ENCODE results near the gene N4BP3. TPM values are rescaled to one million over a fixed set of nuclear protein-coding genes. Genes with fewer than 3 reads are reported as not detected.

N4BP3 gene
- total RNA-seq, 1 experiment from 2014 or later: 46.2 TPM

DNA sequence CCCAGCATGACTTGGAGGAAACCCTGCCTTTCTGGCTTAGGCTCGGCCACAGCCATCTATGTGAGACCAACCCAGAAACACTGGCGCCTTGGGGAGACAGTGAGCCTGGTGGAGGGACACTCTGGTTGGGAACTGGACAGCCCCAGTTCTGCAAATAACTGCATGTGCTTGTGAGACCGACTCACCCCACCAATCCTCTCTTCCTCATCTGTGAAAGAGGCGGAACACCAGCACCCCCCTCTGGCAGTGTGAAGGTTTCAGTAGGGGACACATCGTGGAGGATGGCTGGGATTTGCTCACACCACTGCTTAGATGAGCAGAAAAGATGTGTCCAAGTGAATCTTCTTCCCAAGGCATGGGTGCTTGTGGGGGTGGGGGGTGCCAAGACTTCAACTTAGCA lies 43.4 kb upstream of the N4BP3 start:
- TF ChIP-seq, protein P1, sequence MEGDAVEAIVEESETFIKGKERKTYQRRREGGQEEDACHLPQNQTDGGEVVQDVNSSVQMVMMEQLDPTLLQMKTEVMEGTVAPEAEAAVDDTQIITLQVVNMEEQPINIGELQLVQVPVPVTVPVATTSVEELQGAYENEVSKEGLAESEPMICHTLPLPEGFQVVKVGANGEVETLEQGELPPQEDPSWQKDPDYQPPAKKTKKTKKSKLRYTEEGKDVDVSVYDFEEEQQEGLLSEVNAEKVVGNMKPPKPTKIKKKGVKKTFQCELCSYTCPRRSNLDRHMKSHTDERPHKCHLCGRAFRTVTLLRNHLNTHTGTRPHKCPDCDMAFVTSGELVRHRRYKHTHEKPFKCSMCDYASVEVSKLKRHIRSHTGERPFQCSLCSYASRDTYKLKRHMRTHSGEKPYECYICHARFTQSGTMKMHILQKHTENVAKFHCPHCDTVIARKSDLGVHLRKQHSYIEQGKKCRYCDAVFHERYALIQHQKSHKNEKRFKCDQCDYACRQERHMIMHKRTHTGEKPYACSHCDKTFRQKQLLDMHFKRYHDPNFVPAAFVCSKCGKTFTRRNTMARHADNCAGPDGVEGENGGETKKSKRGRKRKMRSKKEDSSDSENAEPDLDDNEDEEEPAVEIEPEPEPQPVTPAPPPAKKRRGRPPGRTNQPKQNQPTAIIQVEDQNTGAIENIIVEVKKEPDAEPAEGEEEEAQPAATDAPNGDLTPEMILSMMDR (IDR thresholded peaks at IDR 0.05): 0 out of 2 replicates have a peak, but pooled peaks have one; percentile 30
- TF ChIP-seq, protein P2, sequence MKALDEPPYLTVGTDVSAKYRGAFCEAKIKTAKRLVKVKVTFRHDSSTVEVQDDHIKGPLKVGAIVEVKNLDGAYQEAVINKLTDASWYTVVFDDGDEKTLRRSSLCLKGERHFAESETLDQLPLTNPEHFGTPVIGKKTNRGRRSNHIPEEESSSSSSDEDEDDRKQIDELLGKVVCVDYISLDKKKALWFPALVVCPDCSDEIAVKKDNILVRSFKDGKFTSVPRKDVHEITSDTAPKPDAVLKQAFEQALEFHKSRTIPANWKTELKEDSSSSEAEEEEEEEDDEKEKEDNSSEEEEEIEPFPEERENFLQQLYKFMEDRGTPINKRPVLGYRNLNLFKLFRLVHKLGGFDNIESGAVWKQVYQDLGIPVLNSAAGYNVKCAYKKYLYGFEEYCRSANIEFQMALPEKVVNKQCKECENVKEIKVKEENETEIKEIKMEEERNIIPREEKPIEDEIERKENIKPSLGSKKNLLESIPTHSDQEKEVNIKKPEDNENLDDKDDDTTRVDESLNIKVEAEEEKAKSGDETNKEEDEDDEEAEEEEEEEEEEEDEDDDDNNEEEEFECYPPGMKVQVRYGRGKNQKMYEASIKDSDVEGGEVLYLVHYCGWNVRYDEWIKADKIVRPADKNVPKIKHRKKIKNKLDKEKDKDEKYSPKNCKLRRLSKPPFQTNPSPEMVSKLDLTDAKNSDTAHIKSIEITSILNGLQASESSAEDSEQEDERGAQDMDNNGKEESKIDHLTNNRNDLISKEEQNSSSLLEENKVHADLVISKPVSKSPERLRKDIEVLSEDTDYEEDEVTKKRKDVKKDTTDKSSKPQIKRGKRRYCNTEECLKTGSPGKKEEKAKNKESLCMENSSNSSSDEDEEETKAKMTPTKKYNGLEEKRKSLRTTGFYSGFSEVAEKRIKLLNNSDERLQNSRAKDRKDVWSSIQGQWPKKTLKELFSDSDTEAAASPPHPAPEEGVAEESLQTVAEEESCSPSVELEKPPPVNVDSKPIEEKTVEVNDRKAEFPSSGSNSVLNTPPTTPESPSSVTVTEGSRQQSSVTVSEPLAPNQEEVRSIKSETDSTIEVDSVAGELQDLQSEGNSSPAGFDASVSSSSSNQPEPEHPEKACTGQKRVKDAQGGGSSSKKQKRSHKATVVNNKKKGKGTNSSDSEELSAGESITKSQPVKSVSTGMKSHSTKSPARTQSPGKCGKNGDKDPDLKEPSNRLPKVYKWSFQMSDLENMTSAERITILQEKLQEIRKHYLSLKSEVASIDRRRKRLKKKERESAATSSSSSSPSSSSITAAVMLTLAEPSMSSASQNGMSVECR (CRISPR knock-in tag; IDR thresholded peaks at IDR 0.05; ENCODE audit: borderline replicate concordance): no peak
- TF ChIP-seq, protein P3, sequence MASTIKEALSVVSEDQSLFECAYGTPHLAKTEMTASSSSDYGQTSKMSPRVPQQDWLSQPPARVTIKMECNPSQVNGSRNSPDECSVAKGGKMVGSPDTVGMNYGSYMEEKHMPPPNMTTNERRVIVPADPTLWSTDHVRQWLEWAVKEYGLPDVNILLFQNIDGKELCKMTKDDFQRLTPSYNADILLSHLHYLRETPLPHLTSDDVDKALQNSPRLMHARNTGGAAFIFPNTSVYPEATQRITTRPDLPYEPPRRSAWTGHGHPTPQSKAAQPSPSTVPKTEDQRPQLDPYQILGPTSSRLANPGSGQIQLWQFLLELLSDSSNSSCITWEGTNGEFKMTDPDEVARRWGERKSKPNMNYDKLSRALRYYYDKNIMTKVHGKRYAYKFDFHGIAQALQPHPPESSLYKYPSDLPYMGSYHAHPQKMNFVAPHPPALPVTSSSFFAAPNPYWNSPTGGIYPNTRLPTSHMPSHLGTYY (CRISPR knock-in tag; IDR thresholded peaks at IDR 0.05): no peak
- no peak overlapping the region for H3K4me3 Mint-ChIP-seq
- peaks cover 6% of the 10 kb centered on the region for H3K27me3 Mint-ChIP-seq (ENCODE audit: low read depth)
- H3K36me3 Mint-ChIP-seq: no peaks in the 10 kb centered on the region
- H3K4me1 Mint-ChIP-seq: peaks cover 4% of the 10 kb centered on the region; the same call in 1 of the 2 replicates
- ChIA-PET POLR2A (no interaction called here), CTCF (interaction anchor here (1.0 kb wide), 1 partner anchor 88 kb away, joined by 3 read pairs; no protein-coding TSS in a partner anchor)
- DNase-seq (ENCODE audit: low spot score) (peak; percentile 81), ATAC-seq (peak; percentile 91)
- no peaks in the 10 kb centered on the region for H3K9me3 Mint-ChIP-seq
- H3K27ac Mint-ChIP-seq: no peak overlapping the region

DNA sequence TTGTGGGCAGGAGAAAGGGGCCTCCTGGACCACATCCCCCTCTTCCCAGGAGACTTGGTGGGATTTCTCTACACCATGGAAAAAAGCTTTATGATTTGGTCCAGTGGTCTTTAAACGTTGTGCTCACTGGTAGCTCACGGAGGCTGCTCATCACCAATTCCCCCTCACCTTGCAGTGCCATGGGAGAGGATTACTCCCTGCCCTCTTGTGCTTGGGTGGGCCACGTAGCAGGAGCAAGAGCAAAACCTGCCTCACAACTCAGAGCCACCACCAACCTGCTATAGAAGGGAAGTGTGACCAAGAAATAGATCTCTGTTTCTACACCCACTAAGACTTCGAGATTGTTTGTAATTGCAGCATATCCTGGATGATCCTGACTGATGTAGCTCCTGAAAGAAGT lies 42.2 kb upstream of the N4BP3 start:
- Mint-ChIP-seq H3K9me3 (no peaks in the 10 kb centered on the region), H3K4me1 (peaks cover 4% of the 10 kb centered on the region; the same call in 1 of the 2 replicates), H3K36me3 (no peaks in the 10 kb centered on the region), H3K27ac (no peak overlapping the region), H3K27me3 (ENCODE audit: low read depth) (peaks cover 15% of the 10 kb centered on the region), H3K4me3 (no peak overlapping the region)
- DNase-seq (ENCODE audit: low spot score) (no peak), ATAC-seq (no peak)
- CTCF ChIA-PET: interaction anchor here (0.6 to 1.2 kb wide), 2 partner anchors 86 to 464 kb away, joined by 3 to 4 read pairs; no protein-coding TSS in a partner anchor
- TF ChIP-seq, protein P4, sequence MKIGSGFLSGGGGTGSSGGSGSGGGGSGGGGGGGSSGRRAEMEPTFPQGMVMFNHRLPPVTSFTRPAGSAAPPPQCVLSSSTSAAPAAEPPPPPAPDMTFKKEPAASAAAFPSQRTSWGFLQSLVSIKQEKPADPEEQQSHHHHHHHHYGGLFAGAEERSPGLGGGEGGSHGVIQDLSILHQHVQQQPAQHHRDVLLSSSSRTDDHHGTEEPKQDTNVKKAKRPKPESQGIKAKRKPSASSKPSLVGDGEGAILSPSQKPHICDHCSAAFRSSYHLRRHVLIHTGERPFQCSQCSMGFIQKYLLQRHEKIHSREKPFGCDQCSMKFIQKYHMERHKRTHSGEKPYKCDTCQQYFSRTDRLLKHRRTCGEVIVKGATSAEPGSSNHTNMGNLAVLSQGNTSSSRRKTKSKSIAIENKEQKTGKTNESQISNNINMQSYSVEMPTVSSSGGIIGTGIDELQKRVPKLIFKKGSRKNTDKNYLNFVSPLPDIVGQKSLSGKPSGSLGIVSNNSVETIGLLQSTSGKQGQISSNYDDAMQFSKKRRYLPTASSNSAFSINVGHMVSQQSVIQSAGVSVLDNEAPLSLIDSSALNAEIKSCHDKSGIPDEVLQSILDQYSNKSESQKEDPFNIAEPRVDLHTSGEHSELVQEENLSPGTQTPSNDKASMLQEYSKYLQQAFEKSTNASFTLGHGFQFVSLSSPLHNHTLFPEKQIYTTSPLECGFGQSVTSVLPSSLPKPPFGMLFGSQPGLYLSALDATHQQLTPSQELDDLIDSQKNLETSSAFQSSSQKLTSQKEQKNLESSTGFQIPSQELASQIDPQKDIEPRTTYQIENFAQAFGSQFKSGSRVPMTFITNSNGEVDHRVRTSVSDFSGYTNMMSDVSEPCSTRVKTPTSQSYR (CRISPR knock-in tag; IDR thresholded peaks at IDR 0.05): no peak
- TF ChIP-seq, protein P5, sequence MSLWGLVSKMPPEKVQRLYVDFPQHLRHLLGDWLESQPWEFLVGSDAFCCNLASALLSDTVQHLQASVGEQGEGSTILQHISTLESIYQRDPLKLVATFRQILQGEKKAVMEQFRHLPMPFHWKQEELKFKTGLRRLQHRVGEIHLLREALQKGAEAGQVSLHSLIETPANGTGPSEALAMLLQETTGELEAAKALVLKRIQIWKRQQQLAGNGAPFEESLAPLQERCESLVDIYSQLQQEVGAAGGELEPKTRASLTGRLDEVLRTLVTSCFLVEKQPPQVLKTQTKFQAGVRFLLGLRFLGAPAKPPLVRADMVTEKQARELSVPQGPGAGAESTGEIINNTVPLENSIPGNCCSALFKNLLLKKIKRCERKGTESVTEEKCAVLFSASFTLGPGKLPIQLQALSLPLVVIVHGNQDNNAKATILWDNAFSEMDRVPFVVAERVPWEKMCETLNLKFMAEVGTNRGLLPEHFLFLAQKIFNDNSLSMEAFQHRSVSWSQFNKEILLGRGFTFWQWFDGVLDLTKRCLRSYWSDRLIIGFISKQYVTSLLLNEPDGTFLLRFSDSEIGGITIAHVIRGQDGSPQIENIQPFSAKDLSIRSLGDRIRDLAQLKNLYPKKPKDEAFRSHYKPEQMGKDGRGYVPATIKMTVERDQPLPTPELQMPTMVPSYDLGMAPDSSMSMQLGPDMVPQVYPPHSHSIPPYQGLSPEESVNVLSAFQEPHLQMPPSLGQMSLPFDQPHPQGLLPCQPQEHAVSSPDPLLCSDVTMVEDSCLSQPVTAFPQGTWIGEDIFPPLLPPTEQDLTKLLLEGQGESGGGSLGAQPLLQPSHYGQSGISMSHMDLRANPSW (CRISPR knock-in tag; conservative IDR thresholded peaks at IDR 0.05; ENCODE audit: low read depth): no peak
- POLR2A ChIA-PET: no interaction called here

DNA sequence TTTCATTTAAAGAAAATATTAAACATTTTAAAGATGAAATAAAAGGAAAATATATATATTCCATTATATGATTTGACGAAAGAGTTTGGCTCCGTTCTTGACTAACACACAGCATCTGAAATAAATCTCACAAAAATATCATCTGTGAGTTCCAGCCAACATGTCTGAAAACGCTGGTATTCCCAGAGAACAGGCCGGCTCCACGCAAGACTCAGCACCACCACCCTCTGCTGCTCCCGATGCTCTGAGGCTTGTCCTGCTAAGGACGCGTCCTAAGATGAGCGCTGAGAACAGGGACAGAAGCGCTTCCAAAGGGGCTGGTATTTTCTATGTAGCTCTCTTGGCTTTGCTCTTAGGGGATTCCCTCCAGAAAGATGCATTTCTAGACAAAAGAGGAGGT lies 40.6 kb upstream of the N4BP3 start:
- DNase-seq (ENCODE audit: low spot score): no peak
- Mint-ChIP-seq H3K9me3 (no peaks in the 10 kb centered on the region), H3K27me3 (ENCODE audit: low read depth) (peaks cover 15% of the 10 kb centered on the region), H3K36me3 (no peaks in the 10 kb centered on the region), H3K27ac (no peak overlapping the region), H3K4me1 (peaks cover 11% of the 10 kb centered on the region), H3K4me3 (no peak overlapping the region)
- no peak for ATAC-seq
- ChIA-PET POLR2A (no interaction called here), CTCF (interaction anchor here (1.3 kb wide), 1 partner anchor 73 kb away, joined by 6 read pairs; no protein-coding TSS in a partner anchor)
- no peak for TF ChIP-seq MYBL2 (CRISPR knock-in tag; IDR thresholded peaks at IDR 0.05)
- no peak for TF ChIP-seq ZNF138 (CRISPR knock-in tag; conservative IDR thresholded peaks at IDR 0.05)
- no peak for TF ChIP-seq SOX15 (CRISPR knock-in tag; IDR thresholded peaks at IDR 0.05)
- TF ChIP-seq, protein P6, sequence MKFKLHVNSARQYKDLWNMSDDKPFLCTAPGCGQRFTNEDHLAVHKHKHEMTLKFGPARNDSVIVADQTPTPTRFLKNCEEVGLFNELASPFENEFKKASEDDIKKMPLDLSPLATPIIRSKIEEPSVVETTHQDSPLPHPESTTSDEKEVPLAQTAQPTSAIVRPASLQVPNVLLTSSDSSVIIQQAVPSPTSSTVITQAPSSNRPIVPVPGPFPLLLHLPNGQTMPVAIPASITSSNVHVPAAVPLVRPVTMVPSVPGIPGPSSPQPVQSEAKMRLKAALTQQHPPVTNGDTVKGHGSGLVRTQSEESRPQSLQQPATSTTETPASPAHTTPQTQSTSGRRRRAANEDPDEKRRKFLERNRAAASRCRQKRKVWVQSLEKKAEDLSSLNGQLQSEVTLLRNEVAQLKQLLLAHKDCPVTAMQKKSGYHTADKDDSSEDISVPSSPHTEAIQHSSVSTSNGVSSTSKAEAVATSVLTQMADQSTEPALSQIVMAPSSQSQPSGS (CRISPR knock-in tag; IDR thresholded peaks at IDR 0.05; ENCODE audit: borderline replicate concordance, low read depth): no peak
- TF ChIP-seq, protein P7, sequence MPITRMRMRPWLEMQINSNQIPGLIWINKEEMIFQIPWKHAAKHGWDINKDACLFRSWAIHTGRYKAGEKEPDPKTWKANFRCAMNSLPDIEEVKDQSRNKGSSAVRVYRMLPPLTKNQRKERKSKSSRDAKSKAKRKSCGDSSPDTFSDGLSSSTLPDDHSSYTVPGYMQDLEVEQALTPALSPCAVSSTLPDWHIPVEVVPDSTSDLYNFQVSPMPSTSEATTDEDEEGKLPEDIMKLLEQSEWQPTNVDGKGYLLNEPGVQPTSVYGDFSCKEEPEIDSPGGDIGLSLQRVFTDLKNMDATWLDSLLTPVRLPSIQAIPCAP (CRISPR knock-in tag; IDR thresholded peaks at IDR 0.05): no peak
- TF ChIP-seq, protein P8, sequence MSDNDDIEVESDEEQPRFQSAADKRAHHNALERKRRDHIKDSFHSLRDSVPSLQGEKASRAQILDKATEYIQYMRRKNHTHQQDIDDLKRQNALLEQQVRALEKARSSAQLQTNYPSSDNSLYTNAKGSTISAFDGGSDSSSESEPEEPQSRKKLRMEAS (CRISPR knock-in tag; IDR thresholded peaks at IDR 0.05): no peak
- TF ChIP-seq ZNF219 (CRISPR knock-in tag; IDR thresholded peaks at IDR 0.05; ENCODE audit: borderline replicate concordance): no peak
- TF ChIP-seq SP1 (CRISPR knock-in tag; conservative IDR thresholded peaks at IDR 0.05): no peak
- no peak for TF ChIP-seq NR2C2 (CRISPR knock-in tag; IDR thresholded peaks at IDR 0.05)

Measured in WTC11 (cell line).